GM19240 (cell line): ENCODE results near the gene ANKRD9.
A peak's percentile ranks its signal among the peaks of the same experiment; 100 is the strongest.
"Not testable (repeated sequence)": the region's sequence is repeated elsewhere in the genome, so short reads cannot be mapped to it uniquely, and the experiment has no call there.

ENCODE experiments used
- DNase-seq: peaks from one replicate; pipeline ENCODE4 v3.0.0; 2011; ENCODE audit warnings: low spot score; ENCODE audit not compliant: insufficient read length

The ANKRD9 gene, protein sequence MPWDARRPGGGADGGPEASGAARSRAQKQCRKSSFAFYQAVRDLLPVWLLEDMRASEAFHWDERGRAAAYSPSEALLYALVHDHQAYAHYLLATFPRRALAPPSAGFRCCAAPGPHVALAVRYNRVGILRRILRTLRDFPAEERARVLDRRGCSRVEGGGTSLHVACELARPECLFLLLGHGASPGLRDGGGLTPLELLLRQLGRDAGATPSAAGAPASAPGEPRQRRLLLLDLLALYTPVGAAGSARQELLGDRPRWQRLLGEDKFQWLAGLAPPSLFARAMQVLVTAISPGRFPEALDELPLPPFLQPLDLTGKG

DNA sequence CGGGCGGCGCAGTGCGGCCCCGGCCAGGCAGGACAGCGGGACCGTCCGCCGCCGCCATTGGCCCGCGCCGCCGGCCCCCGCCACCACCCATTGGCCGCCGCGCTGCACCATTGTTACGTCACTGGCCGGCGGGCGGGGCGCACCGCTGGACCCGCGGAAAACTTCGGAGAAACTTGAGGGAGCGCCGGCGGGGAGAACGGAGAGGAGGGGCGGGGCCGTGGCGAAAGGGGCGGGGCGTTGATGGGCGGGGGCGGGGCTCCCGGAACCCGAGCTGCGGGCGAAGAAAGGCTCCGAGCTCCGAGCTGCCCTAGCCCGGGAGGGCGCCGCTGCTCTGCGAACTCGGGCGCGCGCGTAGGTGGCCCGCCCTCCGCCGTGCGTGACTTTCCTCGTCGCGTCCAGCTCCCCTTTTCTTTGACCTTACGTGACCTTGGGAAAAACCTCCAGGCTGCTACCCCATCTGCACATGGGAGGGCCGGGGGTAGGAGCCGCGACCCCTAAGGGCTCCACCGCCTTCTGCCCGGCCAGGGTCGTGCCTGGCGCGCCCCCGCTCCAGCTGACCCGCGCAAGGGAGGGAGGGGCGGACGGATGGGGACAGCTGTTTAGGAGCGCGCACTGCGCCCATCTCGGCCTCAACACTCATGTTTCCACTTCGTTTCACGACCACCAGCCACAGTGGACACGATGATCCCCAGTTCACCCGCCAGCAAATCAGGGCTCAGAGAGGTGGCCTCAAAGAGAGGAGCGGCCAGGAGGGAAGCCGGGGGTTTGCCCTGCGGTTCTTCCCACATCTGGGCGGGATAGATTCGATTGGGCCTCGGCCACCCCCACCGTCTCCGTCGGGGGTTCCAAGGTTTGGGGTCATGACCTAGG is at the start of gene ANKRD9:
Gene ANKRD9, minus strand, starts transcription at position 31 of the 870 bp plus-strand sequence. CDS start 1,887 bp downstream, outside the sequence.
- DNase-seq, result peak; percentile 98

DNA sequence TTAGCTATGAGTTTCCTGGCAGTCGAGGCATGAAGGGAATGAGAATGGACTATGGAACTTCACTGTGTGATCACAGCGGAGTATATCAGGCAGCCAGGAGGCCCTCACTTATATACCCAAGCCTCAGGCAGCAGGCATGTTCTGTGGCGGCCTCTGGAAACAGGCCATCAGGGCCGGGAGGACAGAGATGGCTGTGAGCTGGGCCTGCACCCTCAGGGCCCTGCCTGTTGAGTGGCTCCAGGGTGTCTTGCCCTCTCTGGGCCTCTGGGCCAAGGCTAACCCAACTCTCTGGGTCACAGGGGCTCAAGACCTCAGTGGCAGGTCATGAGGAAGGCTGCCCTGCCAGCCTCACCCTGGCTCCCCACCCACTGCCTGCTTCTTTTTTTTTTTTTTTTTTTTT is 49.0 kb upstream of the ANKRD9 start:
- no peak for DNase-seq

DNA sequence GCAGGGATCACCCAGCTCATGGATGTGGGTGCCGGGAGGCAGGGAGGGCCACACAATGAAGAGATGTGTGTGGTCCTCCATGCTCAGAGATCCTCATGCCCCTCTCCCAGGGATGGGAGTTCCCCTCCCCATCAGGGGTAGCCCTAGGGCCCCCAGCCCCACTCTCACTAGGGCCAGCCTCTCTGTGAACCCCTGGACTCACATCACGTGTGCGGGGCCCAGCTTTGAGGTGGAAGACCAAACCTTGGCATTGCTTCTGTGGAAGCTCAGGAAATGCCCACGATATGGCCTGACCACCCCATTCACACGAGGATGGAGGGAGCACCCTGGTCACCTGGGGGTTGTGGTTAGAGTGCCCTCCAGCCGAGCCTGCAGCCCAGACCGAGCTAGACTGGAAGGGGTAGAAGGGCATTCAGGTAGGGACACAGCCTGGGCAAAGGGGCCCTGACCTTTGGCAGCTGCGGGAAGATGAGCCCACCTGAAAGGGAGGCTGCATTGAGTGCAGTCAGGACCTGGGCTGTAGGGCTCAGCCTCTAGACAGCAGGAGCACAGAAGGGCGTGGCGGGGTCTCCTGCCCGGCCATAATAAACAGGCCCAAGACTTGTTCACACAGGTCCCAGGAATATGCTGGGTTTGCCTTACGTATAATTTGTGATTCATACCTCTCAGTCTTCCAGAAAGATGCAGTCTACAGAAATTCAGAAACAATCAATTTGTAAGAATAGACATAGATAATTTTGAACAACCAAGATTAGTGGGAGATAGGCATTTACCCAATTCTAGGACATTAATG is 48.1 kb upstream of the ANKRD9 start:
- no peak for DNase-seq

DNA sequence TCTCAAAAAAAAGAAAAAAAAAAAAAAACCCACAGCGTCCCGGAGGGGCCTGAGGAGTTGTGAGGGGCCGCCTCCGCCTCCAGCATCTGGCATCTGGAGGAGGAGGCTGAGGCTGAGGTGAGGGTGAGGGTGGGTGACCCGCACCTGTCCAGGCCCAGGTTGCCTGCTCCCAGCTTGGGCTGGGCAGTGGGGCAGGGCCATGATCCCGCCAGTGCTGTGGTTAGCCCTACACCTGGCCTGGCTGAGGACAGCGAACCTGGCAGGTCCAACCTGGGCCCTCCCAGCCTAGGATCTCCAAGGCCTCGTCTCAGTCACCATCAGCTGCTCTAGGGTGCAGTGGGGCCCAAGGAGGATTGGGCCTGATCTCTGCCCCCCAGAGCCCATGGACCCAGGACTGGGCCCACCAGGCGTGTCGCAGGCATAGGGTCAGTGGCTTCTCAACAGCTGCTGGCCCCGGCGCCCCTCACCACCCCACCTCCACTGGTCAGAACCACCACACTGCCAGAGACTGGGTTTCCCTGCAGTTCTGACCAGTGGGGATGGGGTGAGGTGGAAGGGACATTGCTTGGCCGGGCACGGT is 46.6 kb upstream of the ANKRD9 start:
- DNase-seq, result no peak

DNA sequence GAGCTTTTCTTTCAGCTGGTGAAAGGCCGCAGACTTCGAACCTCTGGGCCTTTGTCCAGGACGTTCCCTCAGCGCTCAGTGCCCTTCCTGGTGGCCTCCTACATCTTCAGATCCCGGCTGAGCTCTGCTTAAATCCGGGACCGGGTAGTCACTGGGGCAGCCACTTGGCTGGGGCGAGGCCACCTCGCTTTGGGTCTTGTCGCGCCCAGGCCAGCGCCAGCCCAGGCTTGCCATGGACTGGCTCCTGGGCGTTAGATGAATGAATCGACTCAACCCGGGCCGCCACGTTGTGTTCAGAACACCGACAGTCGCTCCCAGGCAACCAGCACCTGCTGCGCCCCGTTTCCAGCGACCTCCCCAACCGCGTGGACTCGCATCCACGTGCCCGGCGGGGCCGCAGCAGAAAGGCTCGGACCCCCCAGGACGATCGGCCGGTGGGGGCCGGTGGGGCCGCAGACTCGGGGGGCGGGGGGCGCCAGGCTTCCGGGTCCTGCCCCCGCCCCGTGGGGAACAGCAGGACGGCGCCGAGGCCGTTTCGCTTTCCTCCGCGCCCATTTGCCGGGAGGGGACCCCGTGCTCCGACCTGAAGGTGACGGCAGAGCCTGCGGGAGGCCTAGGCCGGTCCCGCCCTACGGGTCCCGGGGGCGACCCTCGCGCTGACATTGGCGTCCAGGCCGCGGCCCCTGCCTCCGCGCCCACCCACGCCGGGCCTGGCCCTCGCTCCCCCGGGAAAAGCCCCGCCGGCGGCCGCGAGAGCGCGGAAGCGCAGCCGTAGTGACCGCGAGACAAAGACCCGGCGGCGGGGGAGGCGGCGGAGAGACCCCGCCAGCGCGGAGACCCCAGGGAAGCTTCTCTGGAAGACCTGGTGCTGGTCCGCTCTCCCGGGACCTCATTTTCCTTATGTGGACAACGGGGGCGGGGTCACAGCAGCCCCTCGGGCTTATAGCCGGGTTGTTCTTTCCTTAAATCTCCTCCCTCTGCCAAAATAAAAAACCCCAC is 45.5 kb upstream of the ANKRD9 start:
- DNase-seq, result peak; percentile 45

DNA sequence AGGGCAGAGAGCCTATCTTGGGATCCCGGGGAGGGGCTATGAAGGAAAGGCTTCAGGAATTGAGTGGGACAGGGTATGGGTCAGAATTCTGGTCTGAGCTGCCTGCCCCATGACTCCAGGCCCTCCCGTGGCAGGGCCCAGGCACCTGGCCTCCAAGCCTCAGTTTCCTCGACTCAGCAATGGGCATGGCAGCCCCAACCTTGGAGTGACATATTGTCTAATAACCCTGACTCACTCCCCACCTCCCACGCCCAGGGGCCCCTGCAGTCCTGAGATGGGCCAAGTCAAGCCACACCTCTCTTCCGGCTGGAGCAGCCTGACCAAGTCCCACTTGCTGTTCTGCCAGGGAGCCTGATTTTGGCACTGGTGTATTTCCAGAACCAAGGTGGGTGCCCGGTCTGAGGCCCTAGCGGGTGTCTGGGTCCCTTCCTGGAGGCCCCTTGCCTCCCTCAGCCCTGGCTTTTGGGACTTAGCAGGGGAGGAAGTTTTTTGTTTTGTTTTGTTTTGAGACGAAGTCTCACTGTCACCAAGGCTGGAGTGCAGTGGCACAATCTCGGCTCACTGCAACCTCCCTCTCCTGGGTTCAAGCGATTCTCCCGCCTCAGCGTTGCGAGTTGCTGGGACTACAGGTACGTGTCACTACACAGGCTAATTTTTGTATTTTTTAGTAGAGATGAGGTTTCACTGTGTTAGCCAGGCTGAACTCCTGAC is 42.6 kb upstream of the ANKRD9 start:
- DNase-seq, result no peak

DNA sequence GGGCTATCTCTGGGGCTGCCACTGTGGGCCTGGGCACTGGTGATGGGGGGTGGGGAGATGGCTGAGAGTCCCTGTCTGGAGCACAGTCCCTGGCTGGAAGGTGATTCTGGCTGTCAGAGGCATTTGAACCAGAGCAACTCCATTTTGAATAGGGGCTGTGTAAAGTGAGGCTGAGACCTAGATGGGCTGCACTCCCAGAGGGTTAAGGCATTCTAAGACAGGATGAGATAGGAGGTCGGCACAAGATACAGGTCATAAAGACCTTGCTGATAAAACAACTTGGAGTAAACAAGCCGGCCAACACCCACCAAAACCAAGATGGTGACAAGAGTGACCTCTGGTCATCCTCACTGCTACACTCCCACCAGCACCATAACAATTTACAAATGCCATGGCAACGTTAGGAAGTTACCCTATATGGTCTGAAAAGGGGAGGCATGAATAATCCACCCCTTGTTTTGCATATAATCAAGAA is 41.4 kb upstream of the ANKRD9 start:
- not testable (repeated sequence) for DNase-seq

DNA sequence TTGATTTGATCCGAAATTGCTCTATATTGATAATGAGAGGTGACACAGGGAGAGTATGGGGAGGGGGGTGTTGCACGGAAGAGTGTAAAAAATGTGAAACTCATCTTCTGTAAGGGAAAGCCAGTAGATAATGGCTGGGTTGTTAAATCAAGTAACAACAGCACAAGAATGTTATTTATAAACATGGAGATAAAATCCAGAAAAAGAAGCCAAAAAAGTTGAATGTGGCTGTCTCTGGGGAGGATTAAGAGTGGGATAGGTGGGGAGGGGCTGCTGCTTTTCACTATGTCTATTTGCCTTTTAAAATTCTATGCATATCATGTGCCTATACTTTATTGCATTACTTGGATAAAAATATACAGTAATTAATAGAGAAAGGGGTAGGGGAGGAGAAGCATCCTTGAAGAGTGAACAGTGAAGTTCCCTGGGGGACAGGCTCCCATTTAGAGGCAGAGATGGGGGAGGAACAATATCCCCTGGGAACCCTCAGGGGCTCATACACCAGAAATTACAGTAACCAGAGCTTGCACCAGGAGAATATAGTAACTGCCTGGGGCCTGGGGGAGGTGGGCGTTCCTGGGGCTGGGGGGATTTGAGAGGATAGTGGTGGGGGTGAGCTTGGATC is 39.2 kb upstream of the ANKRD9 start:
- DNase-seq, result no peak

DNA sequence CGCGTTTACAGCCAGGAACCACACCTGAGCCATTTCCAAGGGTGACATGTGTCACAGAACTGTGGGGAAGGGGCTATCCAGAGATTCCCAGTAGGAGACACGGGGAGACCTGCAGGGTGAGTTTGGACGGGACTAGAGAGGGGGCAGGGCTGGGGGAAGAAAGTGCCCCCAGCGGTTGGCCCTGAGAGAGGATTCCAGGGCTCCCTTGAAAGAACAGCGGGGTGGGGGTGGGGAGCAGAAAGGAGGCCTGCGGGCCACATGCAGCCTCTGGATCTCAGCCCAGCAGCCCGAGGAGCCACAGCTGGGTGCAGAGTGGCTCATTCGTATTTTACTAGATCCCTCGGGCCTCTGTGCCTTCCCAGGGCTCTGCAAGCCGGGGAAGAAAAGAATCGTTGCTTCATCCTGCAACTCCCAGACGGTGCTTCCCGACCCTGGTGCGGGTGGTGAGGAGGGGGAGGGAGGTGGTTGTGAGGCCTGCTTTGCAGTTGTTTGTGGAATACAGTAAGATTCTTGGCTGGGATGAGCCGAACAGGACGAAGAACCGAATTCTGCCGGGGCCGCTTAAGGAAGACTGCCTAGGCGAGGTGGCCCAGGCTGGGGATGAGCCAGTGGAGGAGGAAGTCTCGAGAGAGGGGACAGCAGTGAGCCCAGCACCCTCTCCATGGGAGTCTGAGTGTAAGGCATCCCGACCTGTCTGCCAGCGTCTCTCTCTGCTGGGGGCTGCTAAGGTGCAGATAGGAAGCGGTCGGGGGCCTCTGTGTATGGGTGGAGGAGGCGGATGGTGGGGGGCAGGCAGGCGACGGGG is 36.1 kb upstream of the ANKRD9 start:
- no peak for DNase-seq

DNA sequence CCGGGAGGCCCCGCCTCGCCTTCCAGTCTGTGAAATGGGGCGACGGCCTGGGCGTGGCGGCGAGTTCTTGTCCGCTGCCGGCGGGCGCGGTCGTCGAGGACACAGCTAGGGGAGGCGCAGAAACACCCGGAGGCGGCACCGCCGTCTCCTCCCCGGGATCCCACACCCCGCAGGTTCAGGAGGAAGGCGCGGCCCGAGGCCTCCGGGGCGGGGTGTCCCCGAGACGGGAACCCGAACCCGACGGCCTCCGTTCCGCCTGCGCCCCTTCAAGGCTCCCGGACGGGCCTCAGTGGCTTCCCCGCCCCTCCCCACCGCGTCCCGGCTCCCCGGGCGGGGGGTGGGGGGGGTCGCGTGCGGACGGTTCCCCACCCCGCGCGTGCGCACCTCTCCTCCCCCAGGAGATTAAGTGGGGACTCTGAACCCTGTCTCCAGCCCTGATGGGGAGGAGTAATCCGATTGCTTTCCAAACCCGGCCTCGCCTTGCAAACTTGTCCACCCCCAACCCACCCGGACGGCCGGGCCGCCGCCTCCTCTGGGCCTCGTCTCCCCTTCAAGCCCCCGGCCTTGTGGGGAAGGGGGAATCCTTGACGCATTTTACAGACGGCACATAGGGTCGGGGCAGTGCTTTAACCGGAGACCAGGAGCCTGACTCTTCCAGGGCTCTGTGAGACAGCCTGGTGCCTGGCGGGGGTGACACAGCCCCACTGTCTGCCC is 35.3 kb upstream of the ANKRD9 start:
- no peak for DNase-seq

DNA sequence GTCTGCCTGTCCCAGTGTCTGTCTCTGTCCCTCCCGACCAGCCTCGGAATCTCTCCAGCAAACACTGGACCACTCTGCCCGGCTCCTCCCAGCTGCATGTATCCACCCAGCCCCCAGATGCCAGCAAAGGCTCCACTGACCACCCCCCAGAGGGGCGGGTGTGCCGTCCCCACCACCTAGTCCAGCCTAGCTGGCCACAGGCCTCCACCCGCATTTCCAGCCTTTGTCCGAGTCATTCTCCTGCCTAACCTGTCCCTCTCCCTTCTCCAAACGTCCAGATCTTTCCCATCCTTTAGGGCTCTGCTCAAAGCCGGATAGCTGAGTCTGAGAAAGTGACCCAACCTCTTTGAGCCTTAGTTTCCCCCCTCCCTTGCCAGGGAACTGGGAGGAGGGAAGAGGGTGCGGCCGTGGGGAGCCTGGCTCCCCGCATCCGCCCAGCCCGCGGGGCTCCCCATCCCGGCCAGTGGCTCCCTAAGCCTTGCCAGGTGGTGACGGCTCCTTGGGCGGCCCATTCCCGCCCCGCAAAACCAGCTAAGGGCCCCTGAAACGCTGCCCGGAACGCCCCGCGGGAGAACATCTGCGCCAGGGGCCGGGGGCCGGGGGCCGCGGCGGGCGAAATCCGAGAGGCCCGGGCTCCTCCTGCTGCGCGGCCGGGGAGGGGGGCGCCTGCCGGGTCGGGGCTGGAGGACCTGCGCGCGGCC is 34.6 kb upstream of the ANKRD9 start:
- DNase-seq, result no peak

DNA sequence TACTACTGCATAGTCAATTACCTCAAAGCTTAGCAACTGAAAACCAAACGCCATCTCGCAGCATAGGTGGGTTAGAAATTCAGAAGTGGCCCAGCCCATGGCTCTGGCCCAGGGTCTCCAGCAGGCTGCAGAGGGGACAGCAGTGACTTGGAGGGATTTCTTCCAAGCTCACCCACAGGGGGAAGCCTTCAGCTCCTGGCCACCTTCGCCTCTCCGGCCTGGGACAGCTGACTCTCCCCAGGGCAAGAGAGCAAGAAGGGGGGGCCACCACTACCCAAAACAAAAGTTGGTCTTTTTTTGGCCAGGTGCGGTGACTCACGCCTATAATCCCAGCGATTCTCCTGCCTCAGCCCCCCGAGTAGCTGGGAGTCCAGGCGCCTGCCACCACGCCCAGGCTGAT is 32.2 kb upstream of the ANKRD9 start:
- no peak for DNase-seq

DNA sequence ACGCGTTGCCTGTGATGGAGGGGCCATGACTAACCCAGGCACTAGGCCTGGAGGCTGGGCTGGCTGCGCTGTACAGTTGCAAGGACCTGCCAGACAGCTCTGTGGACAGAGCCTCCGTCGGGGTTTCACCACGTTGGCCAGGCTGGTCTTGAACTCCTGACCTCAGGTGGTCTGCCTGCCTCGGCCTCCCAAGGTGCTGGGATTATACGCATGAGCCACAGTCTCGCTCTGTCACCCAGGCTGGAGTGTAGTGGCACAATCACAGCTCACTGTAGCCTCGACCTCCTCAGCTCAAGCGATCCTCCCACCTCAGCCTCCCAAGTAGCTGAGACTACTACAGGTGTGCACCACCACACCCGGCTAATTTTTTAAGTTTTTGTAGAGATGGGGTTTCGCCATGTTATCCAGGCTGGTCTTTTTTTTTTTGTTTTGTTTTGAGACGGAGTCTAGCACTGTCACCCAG is 31.5 kb upstream of the ANKRD9 start:
- not testable (repeated sequence) for DNase-seq

DNA sequence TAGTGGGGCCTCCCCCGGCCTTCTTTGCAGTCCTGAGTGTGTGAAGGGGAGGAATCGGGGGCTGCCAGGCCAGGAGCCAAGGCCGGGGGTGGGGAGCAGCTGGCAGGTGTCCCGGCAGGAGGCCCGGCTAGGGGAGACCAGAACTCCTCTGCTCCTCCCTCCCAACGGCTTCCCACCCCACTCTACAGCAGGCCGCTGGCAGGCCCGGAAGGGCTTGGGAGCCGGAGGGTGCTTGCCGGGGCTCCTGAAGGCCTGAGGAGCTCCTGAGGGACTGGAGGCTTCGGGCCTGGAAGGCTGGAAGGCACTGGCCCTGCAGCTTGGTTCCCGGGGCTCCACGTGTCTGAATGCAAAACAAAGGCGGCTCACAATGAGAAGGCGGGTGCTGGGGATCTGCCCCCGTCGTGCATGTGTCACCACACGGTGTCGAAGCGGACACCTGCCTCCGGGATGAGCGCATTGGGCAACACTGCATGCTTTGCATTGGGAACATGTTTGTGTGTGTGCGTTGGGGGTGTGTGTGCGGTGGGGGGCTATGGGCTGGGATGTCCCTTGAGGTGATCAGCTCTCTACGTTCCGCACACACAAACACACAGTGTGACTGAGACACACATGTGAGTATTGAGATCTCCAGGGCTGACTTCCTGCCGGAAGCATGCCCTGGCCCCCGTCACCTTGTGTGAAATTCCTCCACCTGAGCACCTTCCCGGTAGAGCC is 30.9 kb upstream of the ANKRD9 start:
- no peak for DNase-seq

DNA sequence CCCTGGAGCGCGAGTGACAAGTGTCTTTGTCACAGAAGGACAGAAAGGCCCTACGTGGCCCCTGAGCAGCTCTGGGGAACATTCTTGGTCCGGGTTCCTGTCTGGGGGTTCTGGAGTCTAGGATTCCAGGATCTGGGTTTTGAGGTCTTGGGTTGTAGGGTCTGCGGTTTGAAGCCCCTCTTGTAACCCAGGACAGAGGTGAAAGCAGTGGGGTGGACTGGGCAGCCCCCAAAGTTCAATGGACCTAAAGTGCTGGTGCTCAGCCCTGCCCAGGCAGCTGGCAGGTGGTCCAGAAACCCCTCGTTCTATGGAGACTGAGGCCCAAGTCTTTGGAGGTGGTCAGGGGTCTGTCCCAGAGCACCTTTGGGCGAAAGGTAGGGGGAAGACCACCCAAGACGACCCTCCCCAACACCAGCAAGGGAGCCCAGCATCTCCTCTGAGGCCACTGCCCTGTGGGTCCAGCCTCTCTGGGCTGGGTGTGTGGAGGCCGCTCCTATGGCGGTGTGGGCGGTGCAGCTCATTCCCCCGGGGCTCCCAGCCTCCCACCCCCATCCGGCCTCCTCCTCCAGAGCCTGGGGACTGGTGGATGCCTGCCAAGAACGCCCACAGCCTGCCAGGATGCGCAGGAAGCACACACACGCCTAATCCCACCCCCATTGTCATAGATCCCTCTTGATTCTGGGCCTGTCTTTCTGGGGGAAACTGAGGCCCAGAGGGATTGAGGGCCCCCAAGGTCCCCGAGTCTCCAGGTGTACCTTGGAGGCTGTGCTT is 30.2 kb upstream of the ANKRD9 start:
- no peak for DNase-seq
